Subcutaneous abdominal adipose tissue (tissue), 5 donors: Measurements from ENCODE around the gene UNC50.

ENCODE experiments used
- H3K27ac ChIP-seq: one replicate; pipeline ENCODE4 v1.7.0; 2013; ENCODE audit warnings: low read depth, mild to moderate bottlenecking, inconsistent platforms, low read length, moderate library complexity
- H3K27me3 ChIP-seq, 5 donors: one replicate each; pipeline ENCODE4 v1.7.0; 2013; ENCODE audit warnings: low read length in 5 of 5, inconsistent platforms in 1 of 5; ENCODE audit not compliant: control insufficient read depth in 5 of 5, insufficient read depth in 4 of 5
- H3K36me3 ChIP-seq, 5 donors: one replicate each; pipeline ENCODE4 v1.7.0; 2013; ENCODE audit warnings: low read length in 5 of 5; ENCODE audit not compliant: control insufficient read depth in 5 of 5, insufficient read depth in 5 of 5
- H3K4me1 ChIP-seq, 5 donors: one replicate each; pipeline ENCODE4 v1.7.0; 2013; ENCODE audit warnings: low read length in 5 of 5, mild to moderate bottlenecking in 3 of 5, moderate library complexity in 1 of 5; ENCODE audit not compliant: control insufficient read depth in 5 of 5, insufficient read depth in 5 of 5
- H3K4me3 ChIP-seq, 5 donors: one replicate each; pipeline ENCODE4 v1.7.0; 2013; ENCODE audit warnings: low read length in 5 of 5, low read depth in 1 of 5
- H3K9ac ChIP-seq, 5 donors: one replicate each; pipeline ENCODE4 v1.7.0; 2013; ENCODE audit warnings: low read length in 5 of 5, mild to moderate bottlenecking in 4 of 5, moderate library complexity in 3 of 5
- H3K9me3 ChIP-seq, 5 donors: one replicate each; pipeline ENCODE4 v1.7.0; 2013; ENCODE audit warnings: low read length in 5 of 5; ENCODE audit not compliant: control insufficient read depth in 5 of 5
- donor health status: healthy.
- donor health status: healthy.
- donor health status: healthy.
- donor health status: healthy.
- donor health status: healthy.

Gene UNC50

DNA sequence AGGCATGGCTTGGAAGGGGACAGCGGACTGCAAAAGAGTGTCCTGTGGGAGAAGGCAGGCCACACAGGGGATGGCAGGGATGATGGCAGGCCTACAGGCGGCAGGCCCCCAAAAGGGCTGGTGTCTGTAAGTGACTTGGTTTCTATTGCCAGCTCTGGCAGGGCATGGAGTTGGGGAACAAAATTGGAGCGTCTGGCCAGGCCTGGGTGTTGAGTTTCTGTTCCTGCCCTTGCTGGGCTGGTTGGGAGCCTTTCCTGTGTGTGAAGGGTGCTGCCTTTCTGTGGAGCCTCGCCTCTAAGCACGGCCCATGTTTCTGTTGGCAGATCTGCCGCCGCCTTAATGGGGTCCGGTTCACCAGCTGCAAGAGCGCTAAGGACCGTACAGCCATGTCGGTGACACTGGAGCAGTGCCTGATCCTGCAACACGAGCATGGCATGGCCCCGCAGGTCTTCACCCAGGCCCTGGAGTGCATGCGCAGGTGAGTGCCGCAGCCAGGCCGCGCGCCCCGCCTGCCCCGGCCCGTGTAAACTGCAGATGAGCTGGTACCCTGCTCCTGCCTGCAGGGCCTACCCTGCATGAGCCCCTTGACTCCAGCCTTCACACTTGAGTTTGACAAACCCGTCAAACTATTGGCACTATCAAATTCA, 31.6 kb upstream of the UNC50 start:
- no peak overlapping the region for H3K9ac ChIP-seq
- H3K4me3 ChIP-seq: no peak overlapping the region
- H3K27ac ChIP-seq: no peak overlapping the region
- H3K27me3 ChIP-seq: no peaks in the 10 kb centered on the region
- H3K36me3 ChIP-seq: peaks cover 4 to 95% (median 68%) of the 10 kb centered on the region in 5 donors
- no peaks in the 10 kb centered on the region for H3K9me3 ChIP-seq
- peaks cover 0 to 7% (median 0%) of the 10 kb centered on the region in 5 donors for H3K4me1 ChIP-seq

DNA sequence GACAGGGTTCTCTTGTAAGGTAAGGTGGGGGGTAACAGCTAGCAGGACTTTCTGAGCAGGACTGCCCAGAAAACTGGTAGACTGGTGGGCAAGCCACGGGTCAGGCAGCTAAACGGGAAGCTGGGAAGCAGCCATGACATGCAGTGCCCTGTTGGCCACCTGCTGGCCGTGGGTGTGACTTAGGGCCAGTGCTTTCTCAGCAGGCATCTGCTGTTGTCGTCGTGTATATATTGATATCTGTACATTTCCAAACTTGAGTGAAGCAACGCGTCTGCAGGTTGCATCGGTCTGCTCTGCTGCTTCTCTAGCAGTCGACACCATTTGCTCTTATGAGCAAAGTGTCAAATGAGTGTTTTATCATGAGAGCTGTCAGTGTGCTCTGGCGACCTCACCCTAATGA, 31.1 kb upstream of the UNC50 start:
- Histone ChIP-seq H3K9ac (no peak overlapping the region), H3K27ac (no peak overlapping the region), H3K4me1 (peaks cover 0 to 7% (median 0%) of the 10 kb centered on the region in 5 donors), H3K9me3 (no peaks in the 10 kb centered on the region), H3K27me3 (no peaks in the 10 kb centered on the region), H3K36me3 (peaks cover 9 to 95% (median 69%) of the 10 kb centered on the region in 5 donors), H3K4me3 (no peak overlapping the region)

- no peak overlapping the region for H3K4me3 ChIP-seq
- H3K27ac ChIP-seq: no peak overlapping the region
- H3K9me3 ChIP-seq: no peaks in the 10 kb centered on the region
- H3K9ac ChIP-seq: peak overlapping the region in 1 of 5 donors; percentile 2
- peaks cover 16 to 95% (median 68%) of the 10 kb centered on the region in 5 donors for H3K36me3 ChIP-seq
- H3K4me1 ChIP-seq: peaks cover 0 to 7% (median 0%) of the 10 kb centered on the region in 5 donors
- no peaks in the 10 kb centered on the region for H3K27me3 ChIP-seq
These were observed 30.2 kb upstream of the UNC50 start for GRCh38 chr2:98578231-98578630.

DNA sequence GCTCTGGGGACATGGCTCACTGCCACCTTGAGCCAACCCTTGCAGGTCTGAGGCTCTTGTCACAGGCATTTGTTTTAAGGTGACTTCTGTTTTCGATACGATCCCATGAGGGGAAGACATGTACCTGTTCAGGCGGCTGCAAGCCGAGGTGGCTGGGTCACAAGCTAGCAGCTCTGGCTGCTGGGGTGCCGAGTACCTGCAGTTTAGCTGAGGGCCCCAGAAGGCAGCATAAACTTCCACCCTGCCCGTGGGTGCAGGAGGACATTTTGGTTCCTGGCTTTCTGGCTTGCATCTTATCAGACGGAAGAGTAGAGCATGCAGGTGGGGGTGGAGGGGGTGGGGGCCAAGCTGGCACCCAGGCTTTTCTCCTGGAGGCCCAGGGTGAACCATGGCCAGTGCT, 28.5 kb upstream of the UNC50 start:
- H3K4me1 ChIP-seq: peaks cover 0 to 7% (median 0%) of the 10 kb centered on the region in 5 donors
- H3K36me3 ChIP-seq: peaks cover 20 to 95% (median 70%) of the 10 kb centered on the region in 5 donors
- H3K9ac ChIP-seq: no peak overlapping the region
- H3K4me3 ChIP-seq: no peak overlapping the region
- no peaks in the 10 kb centered on the region for H3K9me3 ChIP-seq
- no peaks in the 10 kb centered on the region for H3K27me3 ChIP-seq
- H3K27ac ChIP-seq: no peak overlapping the region

GRCh38 chr2:98580656-98581284, 27.6 kb upstream of the UNC50 start:
- H3K36me3 ChIP-seq: peaks cover 23 to 92% (median 61%) of the 10 kb centered on the region in 5 donors

DNA sequence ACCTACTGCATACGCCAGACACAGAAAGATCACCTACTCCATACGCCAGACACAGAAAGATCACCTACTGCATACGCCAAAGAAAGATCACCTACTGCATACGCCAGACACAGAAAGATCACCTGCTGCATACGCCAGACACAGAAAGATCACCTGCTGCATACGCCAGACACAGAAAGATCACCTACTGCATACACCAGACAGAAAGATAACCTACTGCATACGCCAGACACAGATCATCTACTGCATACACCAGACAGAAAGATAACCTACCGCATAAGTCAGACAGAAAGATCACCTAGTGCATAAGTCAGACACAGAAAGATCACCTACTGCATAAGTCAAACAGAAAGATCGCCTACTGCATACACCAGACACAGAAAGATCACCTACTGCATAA, 25.9 kb upstream of the UNC50 start:
- no peaks in the 10 kb centered on the region for H3K9me3 ChIP-seq
- no peaks in the 10 kb centered on the region for H3K27me3 ChIP-seq
- H3K36me3 ChIP-seq: peaks cover 24 to 86% (median 53%) of the 10 kb centered on the region in 5 donors
- H3K4me1 ChIP-seq: peaks cover 0 to 7% (median 0%) of the 10 kb centered on the region in 5 donors
- H3K27ac ChIP-seq: no peak overlapping the region
- no peak overlapping the region for H3K4me3 ChIP-seq
- H3K9ac ChIP-seq: no peak overlapping the region

More at GRCh38 chr2:98580656-98581284, 27.6 kb upstream of the UNC50 start:
- H3K27me3 ChIP-seq: no peaks in the 10 kb centered on the region
- H3K9me3 ChIP-seq: no peaks in the 10 kb centered on the region
- H3K4me1 ChIP-seq: peaks cover 0 to 7% (median 0%) of the 10 kb centered on the region in 5 donors
- H3K9ac ChIP-seq: no peak overlapping the region
- H3K27ac ChIP-seq: no peak overlapping the region
- no peak overlapping the region for H3K4me3 ChIP-seq

- peaks cover 0 to 7% (median 0%) of the 10 kb centered on the region in 5 donors for H3K4me1 ChIP-seq
- peaks cover 24 to 84% (median 47%) of the 10 kb centered on the region in 5 donors for H3K36me3 ChIP-seq
- no peaks in the 10 kb centered on the region for H3K9me3 ChIP-seq
- H3K9ac ChIP-seq: no peak overlapping the region
- H3K27me3 ChIP-seq: no peaks in the 10 kb centered on the region
- no peak overlapping the region for H3K4me3 ChIP-seq
- H3K27ac ChIP-seq: no peak overlapping the region
These were observed 25.1 kb upstream of the UNC50 start for GRCh38 chr2:98583276-98583675.

DNA sequence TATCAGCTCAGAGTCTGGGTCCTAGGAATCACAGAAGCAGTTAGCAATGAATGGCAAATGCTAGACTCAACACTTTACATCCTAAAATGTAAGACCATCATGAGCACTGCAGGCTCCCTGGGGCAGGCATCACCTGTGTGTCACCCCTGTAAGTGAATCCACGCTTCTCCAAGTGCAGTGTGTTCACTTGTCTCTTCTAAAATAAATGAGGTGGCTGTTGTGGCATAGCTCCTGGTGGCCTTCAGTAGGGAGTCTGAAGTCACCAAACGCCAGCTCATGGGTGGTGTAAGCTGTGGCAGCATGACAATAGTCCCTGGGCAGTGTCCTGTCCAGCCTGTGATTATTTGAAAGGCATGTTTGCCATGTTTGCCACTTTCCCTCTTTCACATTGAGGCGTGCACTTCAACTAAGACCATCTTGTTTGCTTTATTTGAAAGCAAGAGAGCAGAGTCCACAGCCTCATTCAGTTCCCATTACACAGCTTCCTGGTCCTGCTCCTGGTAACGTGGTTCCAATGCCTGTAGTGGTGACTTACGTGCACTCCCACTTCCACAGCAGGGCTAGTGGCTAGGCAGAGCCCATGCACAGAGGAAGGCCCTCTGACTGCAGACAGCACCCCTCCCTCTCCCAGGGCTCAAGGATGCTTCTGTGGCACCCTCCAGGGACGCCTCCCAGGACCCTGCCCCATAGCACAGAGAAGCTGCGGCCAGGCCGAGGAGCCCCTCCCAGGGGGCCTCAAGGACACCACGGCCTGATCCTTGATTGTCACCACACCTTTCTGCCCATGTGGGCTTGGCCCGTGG, 24.4 kb upstream of the UNC50 start:
- H3K9me3 ChIP-seq: no peaks in the 10 kb centered on the region
- peaks cover 24 to 82% (median 41%) of the 10 kb centered on the region in 5 donors for H3K36me3 ChIP-seq
- H3K4me3 ChIP-seq: no peak overlapping the region
- H3K27me3 ChIP-seq: no peaks in the 10 kb centered on the region
- H3K4me1 ChIP-seq: peaks cover 0 to 7% (median 0%) of the 10 kb centered on the region in 5 donors
- H3K27ac ChIP-seq: no peak overlapping the region
- H3K9ac ChIP-seq: no peak overlapping the region

DNA sequence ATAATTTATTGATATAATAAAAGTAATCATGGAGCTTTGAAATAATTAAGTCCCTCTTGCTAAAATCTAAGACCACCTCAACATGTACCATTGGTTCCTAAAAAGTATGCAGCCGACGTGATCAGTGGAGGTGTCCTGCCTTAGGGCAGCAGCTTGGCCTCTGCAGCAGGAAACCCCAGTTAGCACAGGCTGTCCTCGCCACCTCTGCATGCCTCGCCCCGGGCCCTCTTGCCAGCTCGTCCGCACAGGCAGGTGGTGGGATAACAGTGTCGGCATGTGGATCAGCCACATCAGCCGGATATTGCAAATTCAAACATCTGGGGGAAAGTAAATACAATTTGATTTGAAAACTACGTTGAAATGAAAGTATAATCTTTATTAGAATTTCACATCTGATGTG, 23.0 kb upstream of the UNC50 start:
- H3K27me3 ChIP-seq: no peaks in the 10 kb centered on the region
- H3K36me3 ChIP-seq: peaks cover 24 to 76% (median 41%) of the 10 kb centered on the region in 5 donors
- H3K27ac ChIP-seq: no peak overlapping the region
- no peaks in the 10 kb centered on the region for H3K9me3 ChIP-seq
- no peak overlapping the region for H3K9ac ChIP-seq
- H3K4me1 ChIP-seq: no peaks in the 10 kb centered on the region
- no peak overlapping the region for H3K4me3 ChIP-seq
